ENCODE measurements around the gene DGKI. TPM values are rescaled to one million over a fixed set of nuclear protein-coding genes. Genes with fewer than 3 reads are reported as not detected.

Gene DGKI
- total RNA-seq, 1 donor from 2014 or later, result 1.3 TPM

DNA sequence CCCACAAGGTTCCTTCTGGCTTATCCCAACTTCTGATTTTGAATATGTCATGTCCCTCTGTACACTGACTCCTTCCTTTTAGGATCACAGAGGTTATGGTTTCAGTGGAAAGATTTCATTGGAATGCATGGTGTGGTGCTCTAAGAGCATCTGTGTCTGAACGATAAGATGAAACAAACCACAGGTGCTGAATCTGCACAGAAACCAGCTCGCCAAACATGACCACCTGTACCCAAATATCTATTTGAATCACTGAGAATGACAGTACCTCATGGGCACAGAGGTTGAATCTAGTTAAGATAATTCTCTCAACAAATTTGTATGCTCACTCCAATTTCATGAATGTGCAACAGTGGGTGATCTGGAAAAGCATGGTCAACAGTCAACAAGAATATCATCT, 105.3 kb downstream of the DGKI start:
- Histone ChIP-seq H3K27ac (replicated peaks) (no peak overlapping the region), H3K4me1 (no peaks in the 10 kb centered on the region), H3K36me3 (no peaks in the 10 kb centered on the region), H3K9me3 (replicated peaks) (peaks cover 7% of the 10 kb centered on the region), H3K4me3 (no peak overlapping the region), H3K27me3 (ENCODE audit: low read depth) (no peaks in the 10 kb centered on the region)
- TF ChIP-seq, protein P1, sequence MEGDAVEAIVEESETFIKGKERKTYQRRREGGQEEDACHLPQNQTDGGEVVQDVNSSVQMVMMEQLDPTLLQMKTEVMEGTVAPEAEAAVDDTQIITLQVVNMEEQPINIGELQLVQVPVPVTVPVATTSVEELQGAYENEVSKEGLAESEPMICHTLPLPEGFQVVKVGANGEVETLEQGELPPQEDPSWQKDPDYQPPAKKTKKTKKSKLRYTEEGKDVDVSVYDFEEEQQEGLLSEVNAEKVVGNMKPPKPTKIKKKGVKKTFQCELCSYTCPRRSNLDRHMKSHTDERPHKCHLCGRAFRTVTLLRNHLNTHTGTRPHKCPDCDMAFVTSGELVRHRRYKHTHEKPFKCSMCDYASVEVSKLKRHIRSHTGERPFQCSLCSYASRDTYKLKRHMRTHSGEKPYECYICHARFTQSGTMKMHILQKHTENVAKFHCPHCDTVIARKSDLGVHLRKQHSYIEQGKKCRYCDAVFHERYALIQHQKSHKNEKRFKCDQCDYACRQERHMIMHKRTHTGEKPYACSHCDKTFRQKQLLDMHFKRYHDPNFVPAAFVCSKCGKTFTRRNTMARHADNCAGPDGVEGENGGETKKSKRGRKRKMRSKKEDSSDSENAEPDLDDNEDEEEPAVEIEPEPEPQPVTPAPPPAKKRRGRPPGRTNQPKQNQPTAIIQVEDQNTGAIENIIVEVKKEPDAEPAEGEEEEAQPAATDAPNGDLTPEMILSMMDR (IDR thresholded peaks at IDR 0.05; ENCODE audit: borderline replicate concordance), result no peak
- intact Hi-C loops (cut with micrococcal nuclease), result no loop called here
- no peak for DNase-seq

DNA sequence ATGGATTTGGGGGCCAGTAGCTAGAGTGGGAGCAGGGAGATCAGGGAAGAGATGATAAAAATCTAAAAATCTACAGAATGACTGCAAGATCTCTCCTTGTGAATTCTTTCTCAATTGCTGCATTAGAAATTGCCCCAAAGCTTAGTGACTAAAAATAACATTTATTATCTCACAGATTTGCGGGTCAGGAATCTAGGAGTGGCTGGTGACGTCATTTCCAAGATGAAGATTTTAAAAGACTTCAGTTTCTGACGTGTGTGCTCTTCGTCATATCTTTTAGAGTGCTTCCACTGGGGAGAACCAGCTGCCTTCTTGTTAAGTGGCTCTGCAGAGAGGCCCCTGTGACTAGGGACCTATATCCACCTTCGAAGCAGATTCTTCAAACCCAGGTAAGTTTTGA, 112.6 kb downstream of the DGKI start:
- H3K36me3 ChIP-seq, result no peaks in the 10 kb centered on the region
- intact Hi-C loops (cut with micrococcal nuclease), result no loop called here
- no peaks in the 10 kb centered on the region for H3K4me1 ChIP-seq
- H3K27ac ChIP-seq (replicated peaks), result no peak overlapping the region
- H3K4me3 ChIP-seq, result no peak overlapping the region
- TF ChIP-seq, protein P1 (IDR thresholded peaks at IDR 0.05; ENCODE audit: borderline replicate concordance), result no peak
- peaks cover 9% of the 10 kb centered on the region for H3K27me3 ChIP-seq (ENCODE audit: low read depth)
- no peak for DNase-seq
- H3K9me3 ChIP-seq (replicated peaks), result no peaks in the 10 kb centered on the region

DNA sequence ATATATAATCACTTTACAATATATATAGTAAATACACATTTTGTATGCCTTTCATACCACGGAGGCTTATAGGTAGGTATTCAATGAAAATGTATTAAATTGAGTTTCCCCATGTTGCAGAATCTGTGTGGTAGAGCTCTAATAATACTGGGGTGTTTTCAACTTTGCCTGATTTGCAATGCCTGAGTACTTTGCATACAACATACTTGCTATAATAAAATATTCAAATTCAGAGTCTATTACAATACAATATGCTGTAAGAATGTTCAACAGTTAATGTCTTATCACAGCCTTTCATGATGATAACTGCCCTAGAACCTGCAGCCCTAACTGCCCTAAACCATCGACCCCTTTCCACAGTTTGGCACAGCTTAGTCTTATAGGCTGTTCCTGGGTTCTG, 114.6 kb downstream of the DGKI start:
- no peak for DNase-seq
- no peaks in the 10 kb centered on the region for H3K4me1 ChIP-seq
- no peaks in the 10 kb centered on the region for H3K36me3 ChIP-seq
- no peak overlapping the region for H3K27ac ChIP-seq (replicated peaks)
- H3K27me3 ChIP-seq (ENCODE audit: low read depth), result peaks cover 9% of the 10 kb centered on the region
- TF ChIP-seq, protein P1 (IDR thresholded peaks at IDR 0.05; ENCODE audit: borderline replicate concordance), result no peak
- no peaks in the 10 kb centered on the region for H3K9me3 ChIP-seq (replicated peaks)
- intact Hi-C loops (cut with micrococcal nuclease), result no loop called here
- H3K4me3 ChIP-seq, result no peak overlapping the region

DNA sequence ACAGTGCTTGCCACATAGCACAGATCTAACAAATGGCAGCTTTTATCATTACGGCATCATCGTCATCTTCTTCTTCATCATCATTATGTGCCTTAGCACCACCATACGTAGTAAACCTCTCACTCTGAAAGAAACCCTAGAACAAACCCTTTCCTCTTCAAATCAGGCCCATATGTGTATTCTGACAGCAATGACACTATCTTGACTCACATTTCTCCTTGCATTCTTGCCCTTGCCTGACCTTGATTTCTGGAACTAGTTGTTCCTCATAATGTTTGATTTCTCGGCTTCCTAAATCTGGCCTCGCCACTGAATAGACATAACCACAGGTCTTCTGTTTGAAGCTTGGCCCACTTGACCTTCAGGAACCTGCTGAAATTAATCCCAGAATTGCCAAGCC, 115.3 kb downstream of the DGKI start:
- DNase-seq, result no peak
- TF ChIP-seq, protein P1 (IDR thresholded peaks at IDR 0.05; ENCODE audit: borderline replicate concordance), result no peak
- H3K36me3 ChIP-seq, result no peaks in the 10 kb centered on the region
- no peak overlapping the region for H3K4me3 ChIP-seq
- H3K27ac ChIP-seq (replicated peaks), result no peak overlapping the region
- H3K4me1 ChIP-seq, result no peaks in the 10 kb centered on the region
- intact Hi-C loops (cut with micrococcal nuclease), result no loop called here
- H3K27me3 ChIP-seq (ENCODE audit: low read depth), result peaks cover 9% of the 10 kb centered on the region
- H3K9me3 ChIP-seq (replicated peaks), result no peaks in the 10 kb centered on the region

DNA sequence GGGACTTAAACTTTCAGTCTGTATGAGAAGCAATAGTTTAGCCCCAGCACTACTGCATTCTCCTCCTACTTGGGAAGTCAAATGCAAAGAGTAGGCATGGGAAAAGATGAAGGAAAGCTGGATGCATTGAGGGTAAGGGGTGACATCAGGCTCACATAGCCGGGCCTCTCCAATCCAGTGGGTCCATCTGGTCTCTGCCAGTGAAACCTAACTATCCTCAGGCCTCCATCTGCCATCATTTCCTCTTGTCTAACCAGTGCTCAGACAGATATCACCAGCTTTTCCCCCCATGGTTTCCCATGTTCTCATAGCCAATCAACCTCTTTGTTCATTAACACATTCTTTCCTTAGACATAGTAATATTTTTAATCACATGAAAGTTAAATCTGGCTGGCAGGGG, 118.3 kb downstream of the DGKI start:
- TF ChIP-seq, protein P1 (IDR thresholded peaks at IDR 0.05; ENCODE audit: borderline replicate concordance), result no peak
- intact Hi-C loops (cut with micrococcal nuclease), result no loop called here
- Histone ChIP-seq H3K4me3 (no peak overlapping the region), H3K9me3 (replicated peaks) (no peaks in the 10 kb centered on the region), H3K36me3 (no peaks in the 10 kb centered on the region), H3K27me3 (ENCODE audit: low read depth) (no peaks in the 10 kb centered on the region), H3K4me1 (no peaks in the 10 kb centered on the region), H3K27ac (replicated peaks) (no peak overlapping the region)
- no peak for DNase-seq

DNA sequence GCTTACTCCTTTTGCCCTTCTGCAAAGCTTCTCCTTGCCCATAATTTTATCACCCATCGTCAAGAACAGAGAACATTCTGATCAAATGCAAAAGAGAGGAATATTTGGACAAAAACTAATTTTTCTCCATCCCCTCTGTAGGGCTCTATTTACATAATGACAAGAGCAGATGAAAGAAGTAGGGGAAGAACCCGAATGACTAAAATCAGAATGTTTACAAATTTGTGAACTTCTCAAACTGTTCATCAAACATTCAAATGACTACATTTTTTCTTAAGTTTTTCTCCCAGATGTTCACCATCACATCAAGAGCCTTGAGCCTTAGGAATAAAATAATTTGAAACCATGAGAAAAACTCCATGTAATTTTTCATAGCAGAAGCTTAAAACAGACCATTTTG, 119.4 kb downstream of the DGKI start:
- Histone ChIP-seq H3K4me3 (no peak overlapping the region), H3K27ac (replicated peaks) (no peak overlapping the region), H3K9me3 (replicated peaks) (no peaks in the 10 kb centered on the region), H3K36me3 (no peaks in the 10 kb centered on the region), H3K27me3 (ENCODE audit: low read depth) (no peaks in the 10 kb centered on the region), H3K4me1 (no peaks in the 10 kb centered on the region)
- TF ChIP-seq, protein P1 (IDR thresholded peaks at IDR 0.05; ENCODE audit: borderline replicate concordance), result no peak
- no peak for DNase-seq
- intact Hi-C loops (cut with micrococcal nuclease), result no loop called here

All from left ventricle myocardium inferior (tissue), 1 donor.